ENCODE data around the gene SP5.

DNA sequence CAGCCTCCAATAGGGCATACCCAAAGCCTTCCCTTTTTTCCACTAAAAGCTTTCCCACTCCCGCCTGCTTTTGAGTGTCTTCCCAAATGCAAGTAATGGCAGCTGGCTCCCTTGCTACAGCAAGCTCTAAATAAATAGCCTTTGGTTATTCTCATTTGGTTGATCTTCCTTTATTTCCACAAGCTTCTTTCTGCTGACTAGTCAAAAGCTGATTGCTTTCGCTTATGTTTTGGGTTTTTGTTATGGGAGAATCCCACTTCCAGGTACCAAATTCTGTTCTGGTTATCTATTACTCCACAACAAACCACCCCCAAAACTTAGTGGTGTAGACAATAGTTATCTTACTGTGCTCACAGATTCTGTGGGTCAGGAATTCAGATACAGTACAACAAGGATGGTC, 22.3 kb downstream of the SP5 start:
- TF ChIP-seq CTCF (conservative IDR thresholded peaks at IDR 0.05; ENCODE audit: low read length) = no peak
- TF ChIP-seq EZH2phosphoT487 (IDR thresholded peaks at IDR 0.05; ENCODE audit: borderline replicate concordance) = no peak

Measured in Loucy (cell line).